Pons (tissue), 1 donor: ENCODE measurements around the gene CBFA2T3.

ENCODE experiments used
- DNase-seq: peaks from one replicate; pipeline ENCODE4 v3.0.0-alpha.2; 2016; ENCODE audit warnings: low spot score

Gene CBFA2T3

GRCh38 chr16:88877564-88878289 lies 99.3 kb downstream of the CBFA2T3 start:
- no peak for DNase-seq

GRCh38 chr16:88876942-88877526 lies 100.0 kb downstream of the CBFA2T3 start:
- DNase-seq: no peak

DNA sequence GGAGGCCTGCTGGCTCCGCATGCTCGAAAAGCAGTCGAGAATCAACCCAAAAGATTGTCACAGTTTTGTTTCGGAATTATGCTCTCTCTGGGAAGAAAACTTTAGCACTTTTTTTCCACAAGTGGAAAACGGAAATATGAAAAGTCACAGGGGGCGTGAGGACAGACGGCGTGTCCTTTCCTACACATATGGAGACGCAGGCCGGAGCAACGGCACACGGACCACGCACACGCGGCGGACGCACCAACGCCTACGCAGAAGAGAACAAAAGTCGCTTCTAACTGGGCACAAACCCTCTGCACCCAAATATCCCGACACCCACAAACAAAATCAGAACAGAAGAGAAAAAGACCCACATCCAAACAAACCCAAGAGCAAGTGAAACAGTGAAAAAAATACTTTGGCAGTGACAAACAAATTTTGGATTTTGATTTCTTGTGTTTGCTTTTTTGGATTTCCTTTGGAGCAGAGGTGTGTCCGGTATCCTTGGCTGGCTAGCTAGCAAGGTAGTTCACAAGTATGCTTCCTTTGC lies 101.2 kb downstream of the CBFA2T3 start:
- DNase-seq: no peak

DNA sequence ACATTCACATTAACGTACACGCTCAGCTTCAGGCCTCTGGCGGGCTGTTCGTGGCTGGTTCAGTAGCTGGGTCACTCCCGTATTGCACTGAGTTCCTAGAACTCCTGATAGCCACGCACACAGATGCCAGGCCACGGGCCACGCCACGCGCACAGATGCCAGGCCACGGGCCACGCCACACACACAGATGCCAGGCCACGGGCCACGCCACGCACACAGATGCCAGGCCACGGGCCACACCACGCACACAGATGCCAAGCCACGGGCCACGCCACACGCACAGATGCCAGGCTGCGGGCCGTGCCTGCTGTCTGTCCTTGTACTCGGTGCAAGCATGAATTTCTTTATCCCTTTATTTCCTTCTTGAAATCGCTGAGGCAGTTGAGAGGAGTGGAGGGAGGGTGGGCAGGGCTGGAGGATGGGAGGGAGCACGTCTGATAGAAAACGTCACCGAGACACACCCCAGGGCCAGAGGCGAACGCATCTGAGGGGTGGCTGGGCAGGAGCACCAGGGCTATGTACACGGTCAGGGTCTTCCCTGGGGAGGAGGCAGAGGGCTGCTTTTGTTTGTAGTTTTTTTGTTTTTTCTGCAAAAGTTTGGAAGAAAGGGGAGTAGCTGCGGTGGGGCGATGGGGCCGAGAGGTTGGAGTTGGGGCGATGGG lies 101.9 kb downstream of the CBFA2T3 start:
- DNase-seq: no peak

DNA sequence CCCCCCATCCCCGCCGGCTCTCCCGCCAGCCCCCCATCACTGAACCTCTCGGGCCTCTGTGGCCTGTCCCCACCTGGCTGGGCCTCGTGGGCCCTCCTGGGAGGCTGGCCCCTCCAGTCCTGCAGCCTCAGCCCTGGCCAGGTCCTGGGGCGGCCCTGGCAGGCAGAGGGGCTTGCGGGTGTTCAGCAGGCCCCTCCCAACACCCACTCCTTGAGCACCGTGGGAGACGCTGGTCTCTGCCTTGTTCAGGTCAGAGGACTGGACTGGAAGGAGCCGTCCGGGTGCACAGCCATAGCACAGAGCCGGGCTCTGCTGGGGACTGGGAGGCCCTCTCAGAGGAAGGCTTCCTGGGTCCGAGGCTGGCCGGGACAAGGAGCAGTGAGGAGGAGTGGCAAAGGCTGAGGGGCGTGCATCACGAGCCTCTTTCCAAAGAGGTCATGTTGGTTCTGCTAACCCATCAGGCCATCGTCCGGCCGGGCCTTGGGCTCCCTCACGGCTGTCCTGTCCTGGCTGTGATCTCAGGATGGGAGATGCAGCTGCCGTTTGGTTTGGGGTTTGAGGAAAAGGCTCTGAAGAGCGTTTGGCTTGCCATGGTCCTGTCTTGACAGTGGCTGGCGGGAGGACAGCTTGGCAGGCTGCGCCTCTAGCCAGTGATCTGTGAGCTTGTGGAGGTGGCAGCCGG lies 104.2 kb downstream of the CBFA2T3 start:
- no peak for DNase-seq

DNA sequence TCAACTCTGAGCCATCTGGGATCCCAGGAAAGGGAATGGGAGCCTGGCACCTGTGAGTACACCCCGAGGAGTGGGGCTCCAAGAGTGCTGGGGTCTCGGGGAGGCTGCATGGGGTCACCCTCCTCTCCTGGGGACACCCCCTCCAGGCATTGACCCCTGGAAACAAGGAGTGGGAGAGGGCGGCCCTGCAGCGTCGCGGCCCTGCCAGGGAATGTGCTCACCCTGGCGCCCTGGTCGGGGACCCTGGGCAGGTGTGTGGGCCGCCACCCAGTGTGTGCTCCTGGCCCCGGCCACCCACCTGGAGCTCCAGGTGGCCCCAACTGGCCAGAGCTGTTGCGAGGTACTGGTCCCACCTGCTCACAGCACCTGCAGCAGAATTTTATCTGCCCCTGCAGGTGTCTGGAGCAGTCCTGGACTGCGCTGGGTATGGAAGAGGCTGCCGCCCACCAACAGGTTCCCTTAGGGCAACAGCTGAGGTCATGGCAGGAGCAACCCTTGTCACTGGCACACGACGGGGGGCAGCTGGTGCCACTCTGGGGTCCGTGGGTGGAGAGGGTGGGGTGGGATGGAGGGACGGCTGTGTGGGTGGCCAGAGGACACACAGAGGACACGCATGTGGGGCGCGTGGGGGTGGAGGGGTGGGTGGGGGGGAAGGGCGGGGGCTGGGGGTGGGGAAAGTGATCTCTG lies 105.1 kb downstream of the CBFA2T3 start:
- DNase-seq: no peak

DNA sequence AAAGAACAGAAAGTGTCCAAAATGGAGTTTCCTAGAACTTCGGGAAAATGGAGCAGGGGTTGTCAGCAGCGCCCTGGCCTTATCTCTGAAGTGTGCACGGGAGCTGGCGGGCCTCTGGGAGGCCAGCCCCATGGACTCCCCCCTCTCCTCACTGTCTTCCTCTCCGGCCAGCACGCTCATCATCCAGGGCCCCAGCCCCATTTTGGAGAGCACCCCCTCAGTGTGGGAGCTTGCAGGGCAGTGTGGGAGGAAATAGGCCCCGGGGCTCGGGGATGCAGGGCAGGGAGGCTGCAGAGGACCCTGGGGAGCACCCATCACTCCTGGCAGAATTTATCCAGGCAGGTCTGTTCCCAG lies 105.7 kb downstream of the CBFA2T3 start:
- DNase-seq: no peak

DNA sequence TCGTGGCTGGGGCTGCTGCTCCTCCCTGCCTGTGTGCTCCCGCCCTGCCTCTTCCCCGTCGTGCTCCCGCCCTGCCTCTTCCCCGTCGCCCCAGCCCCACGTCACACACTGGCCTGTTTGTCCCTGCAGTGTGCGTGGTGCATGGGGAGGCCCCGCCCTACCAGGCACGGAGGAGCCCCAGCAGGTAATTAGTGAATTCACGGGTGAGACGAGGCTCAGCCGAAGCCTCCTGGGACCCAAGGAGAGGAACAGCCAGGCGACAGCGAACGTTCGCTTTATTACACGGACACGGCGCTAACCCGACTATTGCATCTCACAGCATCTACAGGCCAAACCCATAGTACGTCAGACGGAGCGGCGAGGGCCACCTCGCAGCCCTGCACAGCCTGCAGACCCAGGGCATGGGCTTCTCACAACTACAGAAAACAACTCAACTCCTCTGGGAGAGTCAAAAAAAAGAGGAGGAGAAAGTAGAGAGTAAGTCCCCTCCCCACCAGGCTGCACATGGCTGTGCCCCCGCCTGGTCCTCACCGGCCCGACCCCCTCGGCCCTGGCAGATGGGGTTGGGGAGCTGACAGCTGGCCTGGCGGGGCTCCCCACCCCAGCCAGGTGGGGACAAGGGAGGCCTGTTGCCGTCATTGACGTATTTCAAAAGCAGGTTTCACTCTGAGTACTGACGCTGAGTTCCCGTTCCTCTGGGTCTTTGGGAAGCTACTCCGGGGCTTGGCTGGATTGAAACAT lies 106.2 kb downstream of the CBFA2T3 start:
- DNase-seq: no peak

DNA sequence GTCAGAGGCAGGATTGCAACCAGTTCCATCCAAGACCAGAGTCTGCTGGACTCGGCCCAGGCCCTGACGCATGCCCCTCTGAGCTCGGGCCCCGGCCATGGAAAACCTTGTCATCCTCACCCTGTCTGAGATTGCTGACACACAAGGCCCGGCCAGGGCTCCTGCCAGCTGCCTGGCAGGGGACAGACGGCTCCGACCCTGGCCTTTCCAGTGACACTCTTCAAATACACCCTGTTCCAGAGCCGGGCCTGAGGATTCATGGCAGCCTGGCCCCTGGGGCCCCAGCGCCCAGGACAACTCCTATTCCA lies 107.4 kb downstream of the CBFA2T3 start:
- DNase-seq: no peak

DNA sequence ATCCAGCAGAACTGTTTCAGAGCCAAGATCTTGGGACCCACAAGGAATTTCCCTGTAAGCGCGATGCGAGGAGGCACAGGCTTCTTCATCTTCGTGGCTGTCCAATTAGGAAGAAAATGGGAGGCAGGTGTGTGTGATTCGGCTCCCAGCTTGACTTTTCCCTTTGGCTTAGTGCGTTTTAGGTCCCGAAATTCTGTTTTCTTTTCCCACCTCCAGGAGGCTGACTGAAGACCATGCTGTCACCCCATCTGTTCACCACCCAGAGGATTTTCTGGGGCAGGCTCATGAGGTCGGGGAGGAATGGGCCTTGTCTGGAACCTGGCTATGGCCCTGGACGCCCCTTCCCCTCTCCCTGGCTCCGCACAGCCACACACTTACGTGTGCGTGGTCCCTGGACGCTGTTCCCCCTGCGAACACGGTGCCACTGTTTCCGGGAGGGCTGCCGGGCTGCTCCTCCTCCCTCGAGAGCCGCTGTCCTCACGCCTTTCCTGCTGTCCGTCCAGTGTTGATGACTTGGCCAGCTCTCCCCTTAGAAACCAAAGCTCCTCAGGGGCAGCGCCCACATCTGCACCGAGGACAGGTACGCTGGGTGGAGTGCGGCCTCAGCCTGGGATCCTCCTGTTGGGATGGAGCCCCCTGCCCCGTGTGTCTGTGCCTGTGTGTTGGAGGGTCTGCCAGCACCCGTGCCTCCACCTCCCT lies 107.9 kb downstream of the CBFA2T3 start:
- DNase-seq: no peak

- DNase-seq: no peak
These were observed 109.3 kb downstream of the CBFA2T3 start for GRCh38 chr16:88867581-88868246.

DNA sequence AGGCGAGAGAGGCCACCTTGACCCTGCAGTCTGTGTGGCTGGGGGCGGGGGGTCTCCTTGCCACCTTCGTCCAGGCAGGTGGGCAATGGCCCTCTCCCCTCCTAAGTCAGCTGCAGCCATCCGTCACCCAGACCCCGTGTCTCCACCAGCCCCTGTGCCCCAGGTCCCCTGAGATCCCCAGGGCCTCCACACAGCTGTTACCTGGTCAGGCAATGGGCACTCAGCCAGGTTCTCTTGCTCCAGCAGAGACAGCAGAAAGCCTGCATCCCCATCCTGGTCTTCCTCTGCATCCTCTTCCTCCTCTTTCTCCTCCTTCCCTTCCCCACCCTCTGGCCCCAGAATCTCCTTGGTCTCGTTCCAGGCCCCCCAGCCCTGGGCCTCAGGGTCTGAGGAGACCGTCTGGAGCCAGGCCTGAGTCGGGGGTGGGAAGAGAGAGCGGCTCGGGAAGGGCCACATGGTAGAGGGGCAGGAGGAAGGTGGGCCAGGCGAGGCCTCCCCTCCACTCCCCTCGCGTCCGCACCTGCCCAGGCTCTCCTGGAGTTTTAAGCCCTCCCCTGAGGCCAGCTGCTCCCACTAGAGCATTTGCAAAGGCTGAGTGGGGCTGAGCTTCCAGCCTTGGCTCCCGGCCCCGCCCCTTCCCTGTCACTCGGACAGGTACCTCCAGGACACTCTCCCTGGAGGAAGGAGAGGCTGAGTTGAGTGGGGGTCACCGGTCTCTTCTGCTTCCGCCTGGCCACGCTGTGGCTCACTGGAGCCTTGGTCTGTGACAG lies 110.7 kb downstream of the CBFA2T3 start, which contains the start of gene PABPN1L:
TSS of gene PABPN1L (minus strand) at position 510 of the 770 bp plus-strand sequence. CDS start at position 456, 54 bp downstream.
- DNase-seq: no peak

DNA sequence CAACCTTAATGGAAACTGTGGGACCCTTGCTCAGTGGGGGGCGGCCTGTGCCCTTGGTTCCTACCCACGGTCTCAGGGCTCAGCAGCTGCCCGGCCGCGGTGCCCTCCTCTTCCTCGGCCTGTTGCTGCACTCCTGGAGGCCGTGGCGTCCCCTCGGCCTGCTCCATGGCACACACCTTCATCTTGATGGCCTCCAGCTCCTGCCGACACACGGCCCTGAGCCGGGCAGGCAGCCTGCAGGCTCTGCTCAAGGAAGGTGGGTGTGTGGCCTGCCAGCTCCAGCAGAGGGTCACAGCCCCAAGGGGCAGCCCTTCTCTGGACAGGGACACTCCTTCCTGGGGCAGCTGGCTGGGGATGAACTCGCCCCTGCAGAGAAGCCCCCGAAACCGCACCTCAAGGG lies 111.3 kb downstream of the CBFA2T3 start:
- no peak for DNase-seq

- no peak for DNase-seq
These were observed 111.7 kb downstream of the CBFA2T3 start for GRCh38 chr16:88865310-88865709.

DNA sequence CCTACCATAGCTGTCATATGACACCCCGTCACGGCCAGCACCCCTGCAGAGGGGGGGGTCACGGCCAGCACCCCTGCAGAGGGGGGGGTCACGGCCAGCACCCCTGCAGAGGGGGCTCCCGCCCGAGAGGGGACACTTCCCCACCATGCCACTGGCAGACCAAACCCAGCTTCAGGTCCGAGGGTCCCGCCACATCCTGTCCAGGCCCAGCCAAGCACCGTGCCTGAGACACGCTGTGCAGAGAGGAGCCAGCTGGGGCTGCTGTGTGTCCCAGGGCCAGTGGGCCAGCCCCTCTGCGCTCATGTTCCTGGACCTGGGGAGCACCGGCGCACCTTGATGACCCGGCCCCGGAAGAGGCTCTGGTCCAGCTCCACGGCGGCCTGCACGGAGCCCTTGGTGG lies 112.5 kb downstream of the CBFA2T3 start:
- no peak for DNase-seq

GRCh38 chr16:88864099-88864498 lies 112.9 kb downstream of the CBFA2T3 start:
- DNase-seq: no peak

DNA sequence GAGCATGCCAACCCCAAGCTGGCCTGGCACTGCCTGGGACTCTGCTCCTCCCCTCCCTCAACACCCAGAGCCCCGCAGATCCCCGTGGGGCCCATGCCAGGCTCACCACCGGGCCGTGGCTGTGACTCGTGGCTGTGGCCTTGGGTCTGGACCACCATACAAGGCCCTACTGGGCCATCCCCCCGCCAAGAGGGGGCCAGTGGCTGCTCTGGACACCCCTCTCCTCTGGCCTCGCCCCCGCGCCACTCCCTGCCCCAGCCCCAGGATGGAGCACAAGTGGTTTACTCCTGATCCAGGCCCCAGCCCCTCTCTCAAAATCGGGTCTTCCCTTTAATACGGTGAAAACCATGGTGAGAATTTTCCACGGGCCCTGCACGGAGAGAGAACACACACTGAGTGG lies 113.6 kb downstream of the CBFA2T3 start:
- no peak for DNase-seq

GRCh38 chr16:88862968-88863367 lies 114.0 kb downstream of the CBFA2T3 start:
- no peak for DNase-seq

DNA sequence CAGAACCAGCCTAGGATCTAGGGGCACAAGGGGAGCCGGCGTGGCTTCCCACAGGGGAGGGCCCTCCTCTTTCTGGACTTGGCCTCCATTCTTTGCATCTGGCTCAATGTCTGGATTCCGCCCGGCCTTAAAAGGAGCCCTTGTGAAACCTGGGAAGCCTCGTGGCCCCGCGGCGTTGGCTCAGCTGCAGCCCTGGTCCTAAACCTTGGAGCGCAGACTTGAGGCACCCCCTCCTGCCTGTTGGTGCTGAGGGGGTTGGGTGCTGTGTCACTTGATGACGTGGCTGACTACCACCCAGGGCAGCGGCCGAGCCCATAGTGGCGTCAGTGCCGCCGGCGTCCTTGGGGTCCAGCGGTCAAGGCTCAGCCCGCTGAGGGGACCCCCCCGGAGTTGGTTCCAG lies 115.6 kb downstream of the CBFA2T3 start:
- DNase-seq: no peak
